Measurements from ENCODE around the gene RAB40C. TPM values are rescaled to one million over a fixed set of nuclear protein-coding genes. Genes with fewer than 3 reads are reported as not detected.

The RAB40C gene
- total RNA-seq, 1 experiment from 2014 or later = 30.7 TPM

- Histone ChIP-seq H3K4me3 (ENCODE audit: low read depth in 2 of 2, low read length in 2 of 2) (no peak overlapping the region), H3K27ac (ENCODE audit: low read length) (no peak overlapping the region), H3K9me3 (ENCODE audit: control insufficient read depth, insufficient read depth, low read depth, low read length) (no peaks in the 10 kb centered on the region), H3K4me1 (ENCODE audit: control insufficient read depth, insufficient read depth, low read length) (peaks cover 22% of the 10 kb centered on the region), H3K27me3 (ENCODE audit: control insufficient read depth, insufficient read depth, low read length) (no peaks in the 10 kb centered on the region), H3K36me3 (ENCODE audit: control insufficient read depth, insufficient read depth, low read length) (peaks cover 3% of the 10 kb centered on the region; the same call in 1 of the 2 replicates)
- intact Hi-C loops (cut with micrococcal nuclease; ENCODE audit: unreplicated experiment) = no loop called here
- POLR2A ChIA-PET = no interaction called here
- ATAC-seq = no peak
- TF ChIP-seq POLR2AphosphoS5 (IDR thresholded peaks at IDR 0.05; ENCODE audit: low read depth, low read length) (no peak), REST (IDR thresholded peaks at IDR 0.05; ENCODE audit: insufficient read depth in 1 of 2, low read depth in 2 of 2, low read length in 1 of 2) (no peak), TCF7L2 (IDR thresholded peaks at IDR 0.05; ENCODE audit: low read depth, low read length) (no peak), CTCF (IDR thresholded peaks at IDR 0.05) (no peak), SIN3A (IDR thresholded peaks at IDR 0.05; ENCODE audit: borderline replicate concordance, insufficient read depth, low read depth, low read length) (no peak)
- in situ Hi-C loops (cut with HindIII; ENCODE audit: low pct_unique_long_range_greater_than_20kb, low sequenced_read_pairs) = no loop called here
- no TSS peak for BruUV-seq (replicated peaks)
- CTCF ChIA-PET = no interaction called here
- no peak for DNase-seq (ENCODE audit: low read depth, low spot score)
These were observed 79.8 kb downstream of the RAB40C start for GRCh38 chr16:669666-670065.

GRCh38 chr16:670485-671352, 80.9 kb downstream of the RAB40C start:
- in situ Hi-C loops (cut with HindIII; ENCODE audit: low pct_unique_long_range_greater_than_20kb, low sequenced_read_pairs) = no loop called here
- DNase-seq (ENCODE audit: low read depth, low spot score) (no peak), ATAC-seq (no peak)
- Histone ChIP-seq H3K4me3 (ENCODE audit: low read depth in 2 of 2, low read length in 2 of 2) (no peak overlapping the region), H3K9me3 (ENCODE audit: control insufficient read depth, insufficient read depth, low read depth, low read length) (no peaks in the 10 kb centered on the region), H3K4me1 (ENCODE audit: control insufficient read depth, insufficient read depth, low read length) (peaks cover 28% of the 10 kb centered on the region), H3K27ac (ENCODE audit: low read length) (no peak overlapping the region), H3K36me3 (ENCODE audit: control insufficient read depth, insufficient read depth, low read length) (peaks cover 3% of the 10 kb centered on the region; the same call in 1 of the 2 replicates), H3K27me3 (ENCODE audit: control insufficient read depth, insufficient read depth, low read length) (no peaks in the 10 kb centered on the region)
- POLR2A ChIA-PET = no interaction called here
- no peak for TF ChIP-seq REST (IDR thresholded peaks at IDR 0.05; ENCODE audit: insufficient read depth in 1 of 2, low read depth in 2 of 2, low read length in 1 of 2)
- TF ChIP-seq SIN3A (IDR thresholded peaks at IDR 0.05; ENCODE audit: borderline replicate concordance, insufficient read depth, low read depth, low read length) = no peak
- TF ChIP-seq TCF7L2 (IDR thresholded peaks at IDR 0.05; ENCODE audit: low read depth, low read length) = no peak
- no peak for TF ChIP-seq POLR2AphosphoS5 (IDR thresholded peaks at IDR 0.05; ENCODE audit: low read depth, low read length)
- TF ChIP-seq CTCF (IDR thresholded peaks at IDR 0.05) = no peak
- BruUV-seq (replicated peaks) = TSS peak; percentile 50
- intact Hi-C loops (cut with micrococcal nuclease; ENCODE audit: unreplicated experiment) = no loop called here
- CTCF ChIA-PET = no interaction called here
